Activated B cell treated with CpG ODN at 0.5 μM for 24 hours (primary cell): ENCODE results near the gene EIF2S3. TPM values are rescaled to one million over a fixed set of nuclear protein-coding genes. Genes with fewer than 3 reads are reported as not detected.
A peak's percentile ranks its signal among the peaks of the same experiment; 100 is the strongest.

Experiments
- ATAC-seq: fragments of 200-7000 bp; cut with Tn5 transposase; one replicate; pipeline ENCODE4 v1.10.0; 2021; ENCODE audit warnings: low read depth, mild to moderate bottlenecking, moderate library complexity
- CTCF ChIA-PET: fragments of 350-600 bp; sonication (Branson Sonifier 250); formaldehyde crosslinking; loops from one replicate; lab custom pipeline; 2021; ENCODE audit warnings: antibody characterized with exemption; lab: Charles Lee
- POLR2A ChIA-PET: fragments of 350-600 bp; sonication (Branson Sonifier 250); formaldehyde crosslinking; loops from one replicate; lab custom pipeline; 2021; ENCODE audit warnings: antibody characterized with exemption; lab: Charles Lee
- DNase-seq: peaks from one replicate; pipeline ENCODE4 v3.0.0; 2022
- H3K27ac Mint-ChIP-seq: one replicate; pipeline ENCODE4 v1.8.0; 2020; ENCODE audit warnings: mixed read lengths
- H3K27me3 Mint-ChIP-seq: one replicate; pipeline ENCODE4 v1.8.0; 2021; ENCODE audit warnings: mixed read lengths
- H3K36me3 Mint-ChIP-seq: one replicate; pipeline ENCODE4 v1.8.0; 2021; ENCODE audit warnings: low read depth, mixed read lengths
- H3K4me1 Mint-ChIP-seq: one replicate; pipeline ENCODE4 v1.8.0; 2021; ENCODE audit warnings: mixed read lengths
- H3K4me3 Mint-ChIP-seq: one replicate; pipeline ENCODE4 v1.8.0; 2020; ENCODE audit warnings: mild to moderate bottlenecking, mixed read lengths
- H3K9me3 Mint-ChIP-seq: one replicate; pipeline ENCODE4 v1.8.0; 2020; ENCODE audit warnings: mixed read lengths
- intact Hi-C: fragments of 100-400 bp; cut with micrococcal nuclease; formaldehyde crosslinking; loops from one replicate; pipeline ENCODE4 v1.15.1; 2024
- total RNA-seq: library from RNA; stranded (reverse); gene quantifications from 2 replicates; pipeline ENCODE4 v1.2.3, GENCODE V29; 2022
- TF ChIP-seq, protein P1 (sequence below): fragments of 200-600 bp; IDR thresholded peaks from one replicate; pipeline ENCODE4 v1.8.0; 2022; ENCODE audit warnings: antibody characterized with exemption, mild to moderate bottlenecking

EIF2S3 gene
- total RNA-seq, 1 donor from 2014 or later, result 314 TPM

DNA sequence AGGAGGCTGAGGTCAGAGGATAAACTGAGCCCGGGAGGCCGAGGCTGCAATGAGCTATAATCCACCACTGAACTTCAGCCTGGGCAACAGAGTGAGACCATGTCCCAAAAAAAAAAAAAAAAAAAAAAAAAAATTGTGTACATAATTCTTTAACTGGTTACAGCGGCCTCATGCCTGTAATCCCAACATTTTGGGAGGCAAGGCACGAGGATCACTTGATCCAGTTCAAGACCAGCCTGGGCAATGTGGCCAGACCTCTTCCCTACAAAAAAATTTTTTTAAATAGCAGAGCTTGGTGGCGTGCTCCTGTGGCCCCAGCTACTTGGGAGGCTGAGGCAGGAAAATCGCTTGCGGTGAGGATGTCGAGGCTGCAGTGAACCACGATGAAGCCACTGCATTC lies 37.1 kb upstream of the EIF2S3 start:
- Mint-ChIP-seq H3K27me3 (no peaks in the 10 kb centered on the region), H3K4me3 (no peak overlapping the region), H3K9me3 (no peaks in the 10 kb centered on the region), H3K27ac (no peak overlapping the region), H3K36me3 (peaks cover 5% of the 10 kb centered on the region), H3K4me1 (peaks cover 29% of the 10 kb centered on the region)
- intact Hi-C loops, result no loop called here
- CTCF ChIA-PET, result no interaction called here
- DNase-seq, result no peak
- TF ChIP-seq, protein P1, sequence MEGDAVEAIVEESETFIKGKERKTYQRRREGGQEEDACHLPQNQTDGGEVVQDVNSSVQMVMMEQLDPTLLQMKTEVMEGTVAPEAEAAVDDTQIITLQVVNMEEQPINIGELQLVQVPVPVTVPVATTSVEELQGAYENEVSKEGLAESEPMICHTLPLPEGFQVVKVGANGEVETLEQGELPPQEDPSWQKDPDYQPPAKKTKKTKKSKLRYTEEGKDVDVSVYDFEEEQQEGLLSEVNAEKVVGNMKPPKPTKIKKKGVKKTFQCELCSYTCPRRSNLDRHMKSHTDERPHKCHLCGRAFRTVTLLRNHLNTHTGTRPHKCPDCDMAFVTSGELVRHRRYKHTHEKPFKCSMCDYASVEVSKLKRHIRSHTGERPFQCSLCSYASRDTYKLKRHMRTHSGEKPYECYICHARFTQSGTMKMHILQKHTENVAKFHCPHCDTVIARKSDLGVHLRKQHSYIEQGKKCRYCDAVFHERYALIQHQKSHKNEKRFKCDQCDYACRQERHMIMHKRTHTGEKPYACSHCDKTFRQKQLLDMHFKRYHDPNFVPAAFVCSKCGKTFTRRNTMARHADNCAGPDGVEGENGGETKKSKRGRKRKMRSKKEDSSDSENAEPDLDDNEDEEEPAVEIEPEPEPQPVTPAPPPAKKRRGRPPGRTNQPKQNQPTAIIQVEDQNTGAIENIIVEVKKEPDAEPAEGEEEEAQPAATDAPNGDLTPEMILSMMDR, result no peak
- no peak for ATAC-seq
- POLR2A ChIA-PET, result no interaction called here

DNA sequence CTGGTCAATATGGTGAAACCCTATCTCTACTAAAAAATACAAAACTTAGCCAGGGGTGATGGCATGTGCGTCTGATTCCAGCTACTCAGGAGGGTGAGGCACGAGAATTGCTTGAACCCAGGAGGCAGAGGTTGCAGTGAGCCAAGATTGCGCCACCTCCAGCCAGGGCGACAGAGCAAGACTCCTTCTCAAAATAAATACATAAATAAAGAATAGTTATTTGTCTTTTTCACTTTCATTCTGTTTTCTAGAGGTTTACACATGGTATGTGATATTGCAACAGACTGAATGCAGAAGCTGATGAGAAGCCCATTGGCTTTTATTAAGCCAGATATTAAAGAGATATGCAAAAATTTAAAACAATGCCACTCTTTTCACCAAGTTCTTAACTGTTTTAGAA lies 35.9 kb upstream of the EIF2S3 start:
- peaks cover 5% of the 10 kb centered on the region for H3K36me3 Mint-ChIP-seq
- POLR2A ChIA-PET, result no interaction called here
- DNase-seq, result no peak
- H3K27ac Mint-ChIP-seq, result no peak overlapping the region
- H3K27me3 Mint-ChIP-seq, result no peaks in the 10 kb centered on the region
- no peaks in the 10 kb centered on the region for H3K9me3 Mint-ChIP-seq
- H3K4me1 Mint-ChIP-seq, result peaks cover 34% of the 10 kb centered on the region
- TF ChIP-seq, protein P1, result no peak
- H3K4me3 Mint-ChIP-seq, result no peak overlapping the region
- no peak for ATAC-seq
- CTCF ChIA-PET, result no interaction called here
- intact Hi-C loops, result no loop called here

DNA sequence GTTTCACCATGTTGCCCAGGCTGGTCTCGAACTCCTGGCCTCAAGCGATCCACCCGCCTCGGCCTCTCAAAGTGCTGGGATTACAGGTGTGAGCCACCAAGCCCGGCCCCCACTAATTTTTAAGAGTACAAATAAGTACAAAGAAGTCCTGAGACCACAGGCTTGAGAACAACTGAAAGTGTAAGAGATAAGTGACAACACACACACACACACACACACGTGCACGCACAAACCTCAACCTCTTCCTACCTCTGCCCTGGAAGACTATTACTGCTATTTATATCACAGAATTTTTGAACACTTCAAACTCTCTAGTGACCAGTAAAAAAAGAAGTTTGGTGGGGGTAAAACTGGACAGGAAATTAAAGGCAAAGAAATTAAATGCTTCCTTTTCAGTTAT lies 35.3 kb upstream of the EIF2S3 start:
- Mint-ChIP-seq H3K36me3 (peaks cover 5% of the 10 kb centered on the region), H3K9me3 (no peaks in the 10 kb centered on the region), H3K4me1 (peaks cover 31% of the 10 kb centered on the region), H3K4me3 (no peak overlapping the region), H3K27ac (no peak overlapping the region), H3K27me3 (no peaks in the 10 kb centered on the region)
- POLR2A ChIA-PET, result interaction anchor here (0.9 kb wide), 1 partner anchor 34 kb away, joined by 3 read pairs; no protein-coding TSS in a partner anchor
- CTCF ChIA-PET, result no interaction called here
- DNase-seq (no peak), ATAC-seq (no peak)
- TF ChIP-seq, protein P1, result no peak
- intact Hi-C loops, result no loop called here

DNA sequence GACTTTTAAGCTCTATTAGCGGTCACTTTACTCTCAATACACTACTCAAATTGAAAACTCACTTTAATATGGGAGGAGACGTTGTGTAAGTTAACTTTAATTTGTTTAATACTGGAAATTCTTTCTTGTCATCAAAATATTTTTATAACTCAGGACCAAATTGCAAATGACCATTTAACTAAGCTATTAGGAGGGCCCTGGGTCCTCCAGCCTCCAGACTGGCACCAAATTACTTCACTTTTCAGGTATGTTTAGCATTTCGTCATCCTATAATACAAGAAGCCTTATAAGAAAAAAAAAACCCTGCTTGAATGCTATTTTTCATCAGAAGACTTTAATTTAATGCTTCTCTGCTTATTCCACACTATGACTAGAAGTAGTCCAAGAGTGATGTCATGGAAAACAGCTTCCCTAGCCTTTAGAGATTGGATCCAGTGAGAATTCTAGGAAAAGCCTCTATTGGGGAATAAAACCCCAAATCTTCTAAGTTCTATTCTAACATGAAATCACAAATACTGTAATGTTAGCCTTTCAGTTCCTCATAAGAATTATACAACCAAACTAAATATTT lies 34.4 kb upstream of the EIF2S3 start:
- ATAC-seq (no peak), DNase-seq (no peak)
- Mint-ChIP-seq H3K36me3 (peaks cover 5% of the 10 kb centered on the region), H3K9me3 (no peaks in the 10 kb centered on the region), H3K4me3 (no peak overlapping the region), H3K4me1 (peaks cover 25% of the 10 kb centered on the region), H3K27ac (no peak overlapping the region), H3K27me3 (no peaks in the 10 kb centered on the region)
- intact Hi-C loops, result loop anchor here (10.0 kb wide), 1 partner anchor 356 kb away; the partner anchor contains the start of gene PRDX4
- ChIA-PET POLR2A (interaction anchor here (0.9 kb wide), 1 partner anchor 33 kb away, joined by 3 read pairs; no protein-coding TSS in a partner anchor), CTCF (interaction anchor here (1.0 kb wide), 1 partner anchor 33 kb away, joined by 3 read pairs; no protein-coding TSS in a partner anchor)
- TF ChIP-seq, protein P1, result no peak

DNA sequence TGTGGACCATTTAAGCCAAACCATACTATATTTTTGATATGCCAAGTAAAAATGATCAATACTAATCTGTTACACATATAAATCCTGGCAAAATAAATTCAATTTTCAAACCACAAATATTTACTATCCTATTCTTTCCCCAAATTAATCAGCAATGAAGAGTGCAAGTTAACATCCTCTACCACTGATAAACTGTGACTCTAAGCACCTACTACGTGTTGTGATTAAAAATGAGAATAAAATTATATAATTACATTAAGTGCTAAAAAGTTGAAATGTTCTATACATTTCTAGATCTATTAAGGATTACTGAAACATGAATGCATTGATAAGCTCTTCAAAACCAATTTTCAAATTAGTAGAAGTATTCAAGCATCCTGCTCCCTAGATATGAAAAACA lies 31.2 kb upstream of the EIF2S3 start:
- intact Hi-C loops, result loop anchor here (10.0 kb wide), 1 partner anchor 359 kb away; the partner anchor contains the start of gene PRDX4
- Mint-ChIP-seq H3K4me1 (peaks cover 27% of the 10 kb centered on the region), H3K27ac (peak overlapping the region; percentile 59), H3K27me3 (no peaks in the 10 kb centered on the region), H3K4me3 (peak overlapping the region; percentile 85), H3K9me3 (no peaks in the 10 kb centered on the region), H3K36me3 (peaks cover 1% of the 10 kb centered on the region)
- ChIA-PET CTCF (no interaction called here), POLR2A (interaction anchor here (4.5 kb wide), 1 partner anchor 31 kb away, joined by 113 read pairs; the partner anchor contains the start of gene EIF2S3)
- TF ChIP-seq, protein P1, result no peak
- DNase-seq, result no peak
- no peak for ATAC-seq
